Ovary (tissue), 3 donors: ENCODE data around the gene CENPK.

ENCODE experiments used
- EP300 ChIP-seq: sonication (generic); formaldehyde crosslinking; IDR thresholded peaks from one replicate; pipeline ENCODE4 v1.6.1; 2017; ENCODE audit warnings: antibody characterized with exemption
- POLR2A ChIP-seq: fragments of 450-650 bp; IDR thresholded peaks from one replicate; pipeline ENCODE4 v1.6.1; 2017; ENCODE audit warnings: antibody characterized with exemption, mild to moderate bottlenecking, moderate library complexity
- TF ChIP-seq, protein P1 (sequence below), 3 donors: fragments of 450-650 bp in 2 of 3; fragments of 200-600 bp in 1 of 3; IDR thresholded peaks; one replicate each; pipeline versions ENCODE4 v1.5.1 to v1.8.0; 2016 to 2022; ENCODE audit warnings: antibody characterized with exemption in 3 of 3, mild to moderate bottlenecking in 1 of 3
- donor health status: DM: no; HTN: no; CAD: no.

DNA sequence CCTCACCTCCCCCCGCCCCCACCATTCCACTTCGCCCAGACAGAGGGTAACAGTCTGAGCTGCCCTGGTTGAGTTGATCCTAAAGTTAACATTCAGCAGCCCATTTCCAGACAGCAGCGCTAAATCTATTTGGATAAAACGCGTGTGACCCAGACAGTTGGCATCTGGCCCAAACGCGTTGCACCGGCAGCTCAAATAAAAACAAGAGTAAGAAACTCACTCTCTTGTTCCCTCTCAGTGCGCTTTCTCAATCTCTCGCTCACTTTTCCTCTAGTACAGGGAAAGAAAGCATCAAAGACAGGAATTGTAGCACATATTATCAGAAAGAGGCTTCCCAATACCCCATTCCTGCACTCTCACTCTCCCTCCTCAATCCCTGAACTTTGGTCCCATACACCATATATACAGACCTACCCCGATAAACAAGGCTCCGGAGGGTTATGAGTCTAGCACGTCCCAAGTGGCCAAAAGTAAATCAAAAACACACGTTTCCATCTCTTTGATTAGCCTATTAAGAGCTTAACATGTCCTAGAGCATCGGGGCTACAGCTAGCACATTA lies 82.6 kb downstream of the CENPK start:
- TF ChIP-seq, protein P1, sequence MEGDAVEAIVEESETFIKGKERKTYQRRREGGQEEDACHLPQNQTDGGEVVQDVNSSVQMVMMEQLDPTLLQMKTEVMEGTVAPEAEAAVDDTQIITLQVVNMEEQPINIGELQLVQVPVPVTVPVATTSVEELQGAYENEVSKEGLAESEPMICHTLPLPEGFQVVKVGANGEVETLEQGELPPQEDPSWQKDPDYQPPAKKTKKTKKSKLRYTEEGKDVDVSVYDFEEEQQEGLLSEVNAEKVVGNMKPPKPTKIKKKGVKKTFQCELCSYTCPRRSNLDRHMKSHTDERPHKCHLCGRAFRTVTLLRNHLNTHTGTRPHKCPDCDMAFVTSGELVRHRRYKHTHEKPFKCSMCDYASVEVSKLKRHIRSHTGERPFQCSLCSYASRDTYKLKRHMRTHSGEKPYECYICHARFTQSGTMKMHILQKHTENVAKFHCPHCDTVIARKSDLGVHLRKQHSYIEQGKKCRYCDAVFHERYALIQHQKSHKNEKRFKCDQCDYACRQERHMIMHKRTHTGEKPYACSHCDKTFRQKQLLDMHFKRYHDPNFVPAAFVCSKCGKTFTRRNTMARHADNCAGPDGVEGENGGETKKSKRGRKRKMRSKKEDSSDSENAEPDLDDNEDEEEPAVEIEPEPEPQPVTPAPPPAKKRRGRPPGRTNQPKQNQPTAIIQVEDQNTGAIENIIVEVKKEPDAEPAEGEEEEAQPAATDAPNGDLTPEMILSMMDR (IDR thresholded peaks at IDR 0.05) = no peak
- TF ChIP-seq EP300 (no peak), POLR2A (no peak)
